Duodenal mucosa (tissue), 2 donors: ENCODE data around the gene GYS2.

Source experiments
- H3K27ac ChIP-seq: one replicate; pipeline ENCODE4 v1.7.0; 2013; ENCODE audit warnings: low read depth, low read length
- H3K27me3 ChIP-seq, 2 donors: one replicate each; pipeline ENCODE4 v1.7.0; 2013; ENCODE audit warnings: low read length in 2 of 2, control low read depth in 1 of 2; ENCODE audit not compliant: insufficient read depth in 2 of 2, control insufficient read depth in 1 of 2
- H3K36me3 ChIP-seq, 2 donors: one replicate each; pipeline ENCODE4 v1.7.0; 2013; ENCODE audit warnings: low read length in 2 of 2, control low read depth in 1 of 2; ENCODE audit not compliant: insufficient read depth in 2 of 2, control insufficient read depth in 1 of 2
- H3K4me1 ChIP-seq, 2 donors: one replicate each; pipeline ENCODE4 v1.7.0; 2013; ENCODE audit warnings: low read length in 2 of 2, control low read depth in 1 of 2; ENCODE audit not compliant: insufficient read depth in 2 of 2, control insufficient read depth in 1 of 2
- H3K4me3 ChIP-seq, 2 donors: one replicate each; pipeline ENCODE4 v1.7.0; 2013; ENCODE audit warnings: low read length in 2 of 2, low read depth in 1 of 2
- H3K9ac ChIP-seq, 2 donors: one replicate each; pipeline ENCODE4 v1.7.0; 2013; ENCODE audit warnings: low read length in 2 of 2, low read depth in 1 of 2
- H3K9me3 ChIP-seq, 2 donors: one replicate each; pipeline ENCODE4 v1.7.0; 2013; ENCODE audit warnings: low read length in 2 of 2, control low read depth in 1 of 2; ENCODE audit not compliant: control insufficient read depth in 1 of 2

The GYS2 gene

GRCh38 chr12:21559855-21560569, 44.6 kb downstream of the GYS2 start:
- no peaks in the 10 kb centered on the region for H3K36me3 ChIP-seq
- H3K27me3 ChIP-seq = no peaks in the 10 kb centered on the region
- no peak overlapping the region for H3K27ac ChIP-seq
- H3K4me1 ChIP-seq = no peaks in the 10 kb centered on the region
- no peak overlapping the region for H3K9ac ChIP-seq
- H3K9me3 ChIP-seq = no peaks in the 10 kb centered on the region
- H3K4me3 ChIP-seq = no peak overlapping the region

GRCh38 chr12:21558100-21558679, 46.5 kb downstream of the GYS2 start:
- no peaks in the 10 kb centered on the region for H3K4me1 ChIP-seq
- no peak overlapping the region for H3K4me3 ChIP-seq
- no peaks in the 10 kb centered on the region for H3K9me3 ChIP-seq
- no peaks in the 10 kb centered on the region for H3K27me3 ChIP-seq
- H3K9ac ChIP-seq = no peak overlapping the region
- H3K27ac ChIP-seq = no peak overlapping the region
- H3K36me3 ChIP-seq = no peaks in the 10 kb centered on the region

DNA sequence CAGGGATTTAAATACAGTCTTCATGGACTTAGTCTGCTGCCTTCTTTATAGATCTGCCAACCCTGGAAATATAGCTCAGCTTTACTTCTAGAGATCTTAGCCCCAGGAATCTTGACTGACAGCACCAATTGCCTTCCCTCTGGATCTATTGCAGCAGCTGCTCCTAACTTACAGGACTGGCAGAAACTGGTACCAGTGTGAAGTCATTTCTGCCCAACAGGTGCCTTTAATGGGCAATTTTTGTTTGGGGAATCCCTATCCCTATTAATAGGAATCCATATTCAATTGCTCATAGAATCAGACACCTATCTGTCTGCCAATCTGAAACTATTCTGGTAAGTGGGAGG, 51.3 kb downstream of the GYS2 start:
- Histone ChIP-seq H3K27ac (no peak overlapping the region), H3K4me3 (no peak overlapping the region), H3K4me1 (no peaks in the 10 kb centered on the region), H3K36me3 (no peaks in the 10 kb centered on the region), H3K9ac (no peak overlapping the region), H3K27me3 (no peaks in the 10 kb centered on the region), H3K9me3 (no peaks in the 10 kb centered on the region)

DNA sequence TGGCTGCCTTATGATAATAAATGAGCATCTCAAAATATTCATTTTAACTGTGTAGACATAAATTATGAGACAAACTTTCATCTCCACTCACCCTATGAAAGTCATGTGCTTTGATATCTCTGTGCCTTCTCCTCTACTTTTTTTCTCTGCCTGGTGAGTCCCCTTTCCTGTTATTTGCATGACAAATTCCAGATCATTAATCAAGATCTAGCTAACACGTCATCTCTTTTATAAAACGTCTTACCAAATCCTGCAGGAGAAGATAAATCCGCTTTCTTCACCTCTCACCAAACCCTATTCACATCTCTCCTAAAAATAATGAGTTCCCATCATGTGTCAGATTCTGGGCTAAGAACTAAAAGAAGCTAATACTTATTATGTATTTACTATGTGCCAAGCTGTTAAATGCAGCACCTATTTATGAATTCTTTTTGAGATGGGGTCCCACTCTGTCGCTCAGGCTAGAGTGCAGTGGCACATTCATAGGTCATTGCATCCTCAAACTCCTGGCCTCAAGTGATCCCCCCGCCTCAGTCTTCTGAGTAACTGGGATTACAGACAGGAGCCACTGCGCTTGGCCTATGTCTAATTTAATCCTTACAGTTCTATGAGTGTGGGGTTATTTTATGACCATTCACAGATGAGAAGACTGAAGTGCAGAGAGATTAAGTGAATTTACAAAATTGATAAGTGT, 51.9 kb downstream of the GYS2 start:
- no peaks in the 10 kb centered on the region for H3K36me3 ChIP-seq
- H3K27me3 ChIP-seq = no peaks in the 10 kb centered on the region
- H3K27ac ChIP-seq = no peak overlapping the region
- H3K4me1 ChIP-seq = no peaks in the 10 kb centered on the region
- no peak overlapping the region for H3K4me3 ChIP-seq
- no peaks in the 10 kb centered on the region for H3K9me3 ChIP-seq
- H3K9ac ChIP-seq = no peak overlapping the region

DNA sequence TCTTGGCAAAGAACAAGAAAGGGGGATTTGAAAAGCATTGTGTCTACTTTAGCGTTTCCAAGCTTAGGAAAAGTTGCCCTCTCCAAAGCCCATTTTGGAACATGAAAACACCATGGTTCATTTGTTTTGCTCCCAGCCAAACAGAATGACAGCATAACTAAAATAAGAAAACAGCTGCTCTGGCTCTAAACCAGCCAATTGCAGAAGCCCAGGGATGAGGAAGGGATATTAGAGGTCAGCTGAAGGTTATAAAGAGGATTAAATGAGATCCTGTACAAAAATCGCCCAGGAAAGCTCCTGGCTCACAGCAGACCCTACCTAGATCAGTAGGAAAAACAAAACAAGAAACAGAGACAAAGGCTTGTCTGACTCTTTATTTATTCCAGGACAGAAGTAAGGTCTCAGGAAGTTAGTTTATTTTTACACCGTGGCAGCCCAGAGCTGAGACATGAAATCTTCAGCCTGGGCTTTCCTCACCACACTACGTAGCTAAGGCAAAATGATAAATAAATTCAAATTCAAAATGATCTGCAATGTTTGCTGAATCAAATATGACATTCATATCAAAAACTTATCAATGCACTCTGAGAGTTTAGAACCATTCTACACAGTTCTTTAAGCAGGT, 52.7 kb downstream of the GYS2 start:
- H3K4me1 ChIP-seq = no peaks in the 10 kb centered on the region
- no peak overlapping the region for H3K4me3 ChIP-seq
- H3K9ac ChIP-seq = no peak overlapping the region
- H3K27ac ChIP-seq = no peak overlapping the region
- no peaks in the 10 kb centered on the region for H3K36me3 ChIP-seq
- no peaks in the 10 kb centered on the region for H3K9me3 ChIP-seq
- no peaks in the 10 kb centered on the region for H3K27me3 ChIP-seq

- no peak overlapping the region for H3K4me3 ChIP-seq
- H3K27me3 ChIP-seq = no peaks in the 10 kb centered on the region
- no peaks in the 10 kb centered on the region for H3K9me3 ChIP-seq
- H3K9ac ChIP-seq = no peak overlapping the region
- no peak overlapping the region for H3K27ac ChIP-seq
- H3K36me3 ChIP-seq = no peaks in the 10 kb centered on the region
- H3K4me1 ChIP-seq = no peaks in the 10 kb centered on the region
Observed at GRCh38 chr12:21547437-21547836, 57.2 kb downstream of the GYS2 start.

GRCh38 chr12:21546716-21547115, 57.9 kb downstream of the GYS2 start:
- Histone ChIP-seq H3K27ac (no peak overlapping the region), H3K9ac (no peak overlapping the region), H3K36me3 (no peaks in the 10 kb centered on the region), H3K9me3 (no peaks in the 10 kb centered on the region), H3K4me3 (no peak overlapping the region), H3K4me1 (no peaks in the 10 kb centered on the region), H3K27me3 (no peaks in the 10 kb centered on the region)

GRCh38 chr12:21545557-21545956, 59.1 kb downstream of the GYS2 start:
- H3K4me1 ChIP-seq = no peaks in the 10 kb centered on the region
- no peaks in the 10 kb centered on the region for H3K27me3 ChIP-seq
- H3K9me3 ChIP-seq = no peaks in the 10 kb centered on the region
- H3K4me3 ChIP-seq = no peak overlapping the region
- H3K9ac ChIP-seq = no peak overlapping the region
- no peak overlapping the region for H3K27ac ChIP-seq
- H3K36me3 ChIP-seq = no peaks in the 10 kb centered on the region

DNA sequence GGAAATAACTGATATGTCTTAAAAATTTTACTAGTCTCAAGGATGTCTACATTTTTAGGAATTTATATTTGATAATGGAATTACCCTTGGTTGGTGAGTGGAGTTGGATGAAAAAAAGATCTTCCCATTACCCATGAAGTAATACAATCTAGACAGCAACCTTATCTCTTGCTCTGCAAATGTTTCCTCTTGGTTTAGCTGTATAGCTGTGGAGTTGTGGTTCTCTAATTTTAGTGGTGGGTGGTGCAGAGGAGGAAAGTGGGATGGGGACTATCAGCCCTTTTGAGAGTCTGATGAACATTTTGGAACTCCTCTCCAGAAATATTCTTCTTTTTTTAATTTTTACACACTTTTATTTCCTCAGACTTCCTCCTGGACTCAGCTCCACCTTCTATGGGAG, 61.5 kb downstream of the GYS2 start:
- no peaks in the 10 kb centered on the region for H3K27me3 ChIP-seq
- H3K9me3 ChIP-seq = no peaks in the 10 kb centered on the region
- no peak overlapping the region for H3K9ac ChIP-seq
- no peaks in the 10 kb centered on the region for H3K36me3 ChIP-seq
- H3K4me3 ChIP-seq = no peak overlapping the region
- no peak overlapping the region for H3K27ac ChIP-seq
- no peaks in the 10 kb centered on the region for H3K4me1 ChIP-seq

DNA sequence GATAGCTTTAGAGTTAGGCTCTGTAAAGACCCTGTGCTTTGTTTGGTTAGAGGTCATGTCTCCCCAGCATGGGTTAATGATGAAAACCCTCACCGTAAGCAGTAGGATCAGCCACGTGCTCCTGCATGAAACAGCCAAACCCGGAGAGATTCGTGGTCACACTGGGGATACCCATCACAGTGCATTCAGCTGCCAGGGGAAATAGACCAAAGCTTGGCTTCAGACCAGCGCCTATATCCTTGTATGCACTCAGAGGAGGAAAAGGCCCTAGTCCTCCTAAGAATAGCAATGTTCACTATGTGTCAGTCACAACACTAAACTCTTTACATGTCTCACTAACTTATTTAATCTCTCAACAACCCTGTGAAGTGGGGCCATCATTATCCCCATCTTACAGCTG, 62.2 kb downstream of the GYS2 start:
- H3K27me3 ChIP-seq = no peaks in the 10 kb centered on the region
- H3K4me3 ChIP-seq = no peak overlapping the region
- no peak overlapping the region for H3K27ac ChIP-seq
- no peaks in the 10 kb centered on the region for H3K9me3 ChIP-seq
- no peaks in the 10 kb centered on the region for H3K36me3 ChIP-seq
- H3K9ac ChIP-seq = no peak overlapping the region
- H3K4me1 ChIP-seq = no peaks in the 10 kb centered on the region
